Measurements from ENCODE around the gene SCN9A. TPM values are rescaled to one million over a fixed set of nuclear protein-coding genes. Genes with fewer than 3 reads are reported as not detected.
"Not testable (repeated sequence)": the region's sequence is repeated elsewhere in the genome, so short reads cannot be mapped to it uniquely, and the experiment has no call there.

SCN9A gene
- total RNA-seq, 3 donors from 2014 or later = 9.0 to 24.3 (median 23.3) TPM

DNA sequence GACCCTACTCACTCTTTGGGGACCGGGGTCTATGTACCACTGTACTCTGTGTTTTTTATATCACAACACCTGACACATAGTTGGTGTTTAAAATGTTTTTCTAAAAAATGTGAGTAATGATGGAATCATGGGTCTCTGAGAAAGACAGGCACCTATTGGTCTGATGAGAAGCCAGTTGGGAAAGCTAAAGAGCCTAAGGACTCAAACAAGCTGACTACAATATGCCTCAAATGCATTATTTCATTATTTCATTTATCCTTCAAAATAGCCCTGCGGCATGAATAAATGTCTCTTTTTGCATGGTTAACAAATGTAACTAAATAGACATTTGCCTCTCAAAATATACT, 145.0 kb downstream of the SCN9A start:
- Histone ChIP-seq H3K36me3 (ENCODE audit: low read depth) (no peaks in the 10 kb centered on the region), H3K9me3 (no peaks in the 10 kb centered on the region), H3K4me1 (ENCODE audit: low read depth) (no peaks in the 10 kb centered on the region), H3K4me3 (no peak overlapping the region)
- intact Hi-C loops (cut with DNase I, micrococcal nuclease) = no loop called here
- ATAC-seq (no peak), DNase-seq (no peak)
- TF ChIP-seq, protein P1, sequence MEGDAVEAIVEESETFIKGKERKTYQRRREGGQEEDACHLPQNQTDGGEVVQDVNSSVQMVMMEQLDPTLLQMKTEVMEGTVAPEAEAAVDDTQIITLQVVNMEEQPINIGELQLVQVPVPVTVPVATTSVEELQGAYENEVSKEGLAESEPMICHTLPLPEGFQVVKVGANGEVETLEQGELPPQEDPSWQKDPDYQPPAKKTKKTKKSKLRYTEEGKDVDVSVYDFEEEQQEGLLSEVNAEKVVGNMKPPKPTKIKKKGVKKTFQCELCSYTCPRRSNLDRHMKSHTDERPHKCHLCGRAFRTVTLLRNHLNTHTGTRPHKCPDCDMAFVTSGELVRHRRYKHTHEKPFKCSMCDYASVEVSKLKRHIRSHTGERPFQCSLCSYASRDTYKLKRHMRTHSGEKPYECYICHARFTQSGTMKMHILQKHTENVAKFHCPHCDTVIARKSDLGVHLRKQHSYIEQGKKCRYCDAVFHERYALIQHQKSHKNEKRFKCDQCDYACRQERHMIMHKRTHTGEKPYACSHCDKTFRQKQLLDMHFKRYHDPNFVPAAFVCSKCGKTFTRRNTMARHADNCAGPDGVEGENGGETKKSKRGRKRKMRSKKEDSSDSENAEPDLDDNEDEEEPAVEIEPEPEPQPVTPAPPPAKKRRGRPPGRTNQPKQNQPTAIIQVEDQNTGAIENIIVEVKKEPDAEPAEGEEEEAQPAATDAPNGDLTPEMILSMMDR (IDR thresholded peaks at IDR 0.05) = no peak

DNA sequence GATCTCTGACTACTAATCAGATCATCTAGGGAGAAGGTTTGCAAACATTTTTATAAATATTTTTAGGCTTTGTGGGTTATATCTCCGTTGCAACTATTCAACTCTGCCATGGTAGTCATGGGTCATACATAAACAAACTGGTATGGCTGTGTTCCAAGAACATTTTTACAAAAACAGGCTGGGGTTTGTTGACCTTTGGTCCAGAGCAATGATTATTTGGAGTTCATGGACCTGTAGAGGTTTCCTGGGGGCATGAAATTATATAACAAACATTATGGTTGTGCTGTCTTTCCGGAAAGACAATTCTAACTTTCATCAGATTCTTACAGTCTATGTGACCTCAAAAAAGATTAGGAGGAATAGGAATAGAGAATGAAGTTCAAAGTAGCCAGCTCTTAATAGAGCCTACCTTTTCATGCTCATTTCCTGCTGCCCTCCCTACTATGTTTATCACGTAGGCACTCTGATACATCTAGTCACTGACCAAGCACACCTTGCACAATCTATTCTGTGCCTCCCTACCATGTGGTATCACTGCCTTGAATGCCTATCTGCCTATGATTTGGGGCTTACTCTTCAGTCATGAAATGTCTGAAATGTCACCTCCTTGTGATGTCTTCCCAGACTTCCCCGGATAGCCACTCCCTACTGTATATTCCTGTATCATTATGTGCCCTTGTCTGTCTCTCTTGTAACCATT, 145.6 kb downstream of the SCN9A start:
- H3K36me3 ChIP-seq (ENCODE audit: low read depth) = no peaks in the 10 kb centered on the region
- ATAC-seq (peak; percentile 70), DNase-seq (no peak)
- TF ChIP-seq, protein P1 (IDR thresholded peaks at IDR 0.05) = no peak
- intact Hi-C loops (cut with DNase I, micrococcal nuclease) = no loop called here
- no peaks in the 10 kb centered on the region for H3K9me3 ChIP-seq
- no peak overlapping the region for H3K4me3 ChIP-seq
- H3K4me1 ChIP-seq (ENCODE audit: low read depth) = no peaks in the 10 kb centered on the region

DNA sequence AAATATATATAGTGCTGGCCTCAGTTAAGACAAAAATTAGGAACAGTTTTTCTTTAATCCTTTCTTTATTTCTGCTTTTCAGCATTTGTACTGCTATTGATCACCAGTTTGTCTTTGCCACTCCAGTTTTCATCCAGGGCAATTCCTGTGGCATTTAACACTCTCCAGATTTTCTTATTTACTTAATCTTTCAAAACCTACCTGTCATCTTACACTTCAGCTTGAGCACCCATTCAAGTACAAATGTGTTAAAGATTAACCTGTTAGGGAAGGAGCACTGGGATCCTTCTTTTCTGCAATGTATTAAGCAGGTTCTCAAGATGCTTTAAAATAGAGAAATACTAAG, 146.1 kb downstream of the SCN9A start:
- Histone ChIP-seq H3K4me3 (no peak overlapping the region), H3K4me1 (ENCODE audit: low read depth) (no peaks in the 10 kb centered on the region), H3K36me3 (ENCODE audit: low read depth) (no peaks in the 10 kb centered on the region), H3K9me3 (no peaks in the 10 kb centered on the region)
- DNase-seq (no peak), ATAC-seq (peak; percentile 57)
- intact Hi-C loops (cut with DNase I, micrococcal nuclease) = no loop called here
- TF ChIP-seq, protein P1 (IDR thresholded peaks at IDR 0.05) = no peak

DNA sequence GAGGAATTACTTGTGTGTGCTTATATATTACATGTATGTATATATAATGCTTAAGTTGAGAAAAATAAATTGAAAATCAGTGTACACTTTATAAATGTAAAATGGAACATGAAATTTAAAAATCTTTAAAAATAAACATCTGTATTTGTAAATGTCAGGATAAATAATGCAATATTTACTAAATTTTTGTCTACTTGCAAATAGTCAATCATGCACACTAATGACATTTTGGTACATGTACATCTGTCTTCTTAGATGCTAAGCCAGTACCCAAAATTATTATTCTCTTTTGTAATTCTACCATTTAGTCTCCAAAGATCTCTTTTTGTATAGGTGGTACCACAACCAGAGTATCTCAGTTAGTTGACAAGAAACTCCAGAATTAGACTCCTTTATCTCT, 151.5 kb downstream of the SCN9A start:
- Histone ChIP-seq H3K36me3 (ENCODE audit: low read depth) (no peaks in the 10 kb centered on the region), H3K4me3 (no peak overlapping the region), H3K4me1 (ENCODE audit: low read depth) (no peaks in the 10 kb centered on the region), H3K9me3 (no peaks in the 10 kb centered on the region)
- ATAC-seq (no peak), DNase-seq (no peak)
- TF ChIP-seq, protein P1 (IDR thresholded peaks at IDR 0.05) = no peak
- intact Hi-C loops (cut with DNase I, micrococcal nuclease) = no loop called here

DNA sequence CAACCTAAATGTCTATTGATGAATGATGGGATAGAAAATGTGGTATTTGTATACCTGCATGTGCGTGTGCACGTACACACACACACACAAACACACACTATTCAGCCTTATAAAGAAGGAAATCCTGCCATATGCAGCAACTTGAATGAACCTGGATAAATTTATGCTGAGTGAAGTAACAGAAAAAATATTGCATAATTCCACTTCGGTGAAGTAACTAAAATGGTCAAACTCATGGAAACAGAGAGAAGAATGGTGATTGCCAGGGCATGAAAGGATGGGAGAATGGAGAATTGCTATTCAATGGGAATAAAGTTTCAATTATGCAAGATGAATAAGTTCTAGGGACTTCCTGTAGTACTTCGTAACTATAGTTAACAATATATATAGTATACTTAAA, 152.4 kb downstream of the SCN9A start:
- DNase-seq (no peak), ATAC-seq (no peak)
- no peak overlapping the region for H3K4me3 ChIP-seq
- intact Hi-C loops (cut with DNase I, micrococcal nuclease) = no loop called here
- H3K9me3 ChIP-seq = no peaks in the 10 kb centered on the region
- TF ChIP-seq, protein P1 (IDR thresholded peaks at IDR 0.05) = no peak
- no peaks in the 10 kb centered on the region for H3K4me1 ChIP-seq (ENCODE audit: low read depth)
- no peaks in the 10 kb centered on the region for H3K36me3 ChIP-seq (ENCODE audit: low read depth)

DNA sequence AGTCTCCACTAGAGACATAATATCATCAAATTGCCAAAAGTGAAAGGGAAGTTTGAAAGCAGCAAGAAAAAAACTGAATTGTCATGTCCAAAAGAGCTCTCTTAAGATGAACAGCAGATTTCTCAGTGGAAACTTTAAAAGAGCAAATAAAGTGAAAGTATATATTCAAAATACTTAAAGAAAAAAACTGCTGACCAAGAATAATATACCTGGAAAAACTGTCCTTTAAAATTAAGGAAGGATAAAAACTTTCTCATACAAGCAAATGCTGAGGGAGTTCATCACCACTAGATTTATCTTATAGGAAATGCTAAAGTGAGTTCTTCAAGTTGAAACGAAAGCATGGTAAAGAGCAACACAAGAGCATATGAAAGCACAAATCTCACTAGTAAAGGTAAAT, 164.7 kb downstream of the SCN9A start:
- no peak overlapping the region for H3K4me3 ChIP-seq
- ATAC-seq = no peak

DNA sequence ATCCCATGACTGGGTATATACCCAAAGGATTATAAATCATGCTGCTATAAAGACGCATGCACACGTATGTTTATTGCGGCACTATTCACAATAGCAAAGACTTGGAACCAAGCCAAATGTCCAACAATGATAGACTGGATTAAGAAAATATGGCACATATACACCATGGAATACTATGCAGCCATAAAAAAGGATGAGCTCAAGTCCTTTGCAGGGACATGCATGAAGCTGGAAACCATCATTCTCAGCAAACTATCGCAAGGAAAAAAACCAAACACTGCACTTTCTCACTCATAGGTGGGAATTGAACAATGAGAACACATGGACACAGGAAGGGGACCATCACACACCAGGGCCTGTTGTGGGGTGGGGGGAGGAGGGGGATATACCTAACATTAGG, 165.8 kb downstream of the SCN9A start:
- DNase-seq; H3K36me3 ChIP-seq (ENCODE audit: low read depth): not testable (repeated sequence)

More for the DNA sequence above, 164.7 kb downstream of the SCN9A start:
- TF ChIP-seq, protein P1 (IDR thresholded peaks at IDR 0.05) = no peak
- intact Hi-C loops (cut with DNase I, micrococcal nuclease) = no loop called here
- no peak for DNase-seq
- Histone ChIP-seq H3K9me3 (peaks cover 2% of the 10 kb centered on the region), H3K36me3 (ENCODE audit: low read depth) (no peaks in the 10 kb centered on the region), H3K4me1 (ENCODE audit: low read depth) (no peaks in the 10 kb centered on the region)

DNA sequence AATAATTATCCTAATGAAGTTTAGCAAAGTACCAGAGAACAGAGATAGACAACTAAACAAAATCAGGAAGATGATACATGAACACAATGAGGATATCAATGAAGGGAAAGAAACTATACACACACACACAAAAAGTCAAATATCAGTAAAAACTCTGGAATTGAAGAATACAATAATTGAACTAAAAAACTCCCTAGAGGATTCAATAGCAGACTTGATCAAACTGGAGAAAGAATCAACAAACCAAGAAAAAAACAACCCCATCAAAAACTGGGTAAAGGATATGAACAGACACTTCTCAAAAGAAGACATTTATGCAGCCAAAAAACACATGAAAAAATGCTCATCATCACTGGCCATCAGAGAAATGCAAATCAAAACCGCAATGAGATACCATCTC, 166.4 kb downstream of the SCN9A start:
- H3K9me3 ChIP-seq; H3K4me1 ChIP-seq (ENCODE audit: low read depth); H3K4me3 ChIP-seq; intact Hi-C loops (cut with DNase I, micrococcal nuclease); ATAC-seq; H3K36me3 ChIP-seq (ENCODE audit: low read depth); DNase-seq: not testable (repeated sequence)

More for the DNA sequence above, 165.8 kb downstream of the SCN9A start:
- intact Hi-C loops (cut with DNase I, micrococcal nuclease); H3K4me3 ChIP-seq; H3K9me3 ChIP-seq; H3K4me1 ChIP-seq (ENCODE audit: low read depth); ATAC-seq: not testable (repeated sequence)

All from mucosa of descending colon (tissue), 3 donors.